ENCODE results near the gene PTPRG.

DNA sequence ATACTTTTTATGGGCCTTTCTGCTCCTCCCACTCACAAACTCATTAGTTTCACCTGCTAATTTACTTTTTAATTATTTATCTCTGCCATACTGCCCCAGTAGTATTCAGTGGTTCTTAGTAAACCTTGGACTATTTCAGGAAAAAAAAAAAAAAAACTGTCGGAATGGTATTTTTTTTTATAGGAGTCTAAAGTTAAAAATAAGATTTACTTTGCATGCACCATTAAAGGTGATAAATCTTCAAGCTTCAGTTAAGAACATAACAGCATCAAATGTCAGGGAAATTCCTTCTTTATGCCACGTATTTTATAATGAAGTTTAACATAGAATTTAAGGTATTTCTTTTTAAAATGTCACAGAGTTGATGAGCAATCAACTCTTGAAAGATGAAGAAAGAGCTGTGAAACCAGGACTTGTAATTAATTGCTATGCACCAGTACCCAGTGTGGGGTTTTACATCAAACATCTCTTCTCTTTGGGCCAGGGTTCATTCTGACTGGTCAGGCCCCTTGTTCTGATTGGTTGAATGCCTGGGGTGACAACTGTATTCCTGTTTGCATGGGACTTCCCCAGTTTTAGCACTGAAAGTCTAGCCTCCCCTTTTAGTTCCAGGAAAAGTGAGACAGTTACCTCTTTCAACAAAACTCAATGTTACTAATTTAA lies 40.3 kb upstream of the PTPRG start:
- no peak for TF ChIP-seq RAD21 (IDR thresholded peaks at IDR 0.05; ENCODE audit: low read depth)
- no peak for TF ChIP-seq TAF1 (IDR thresholded peaks at IDR 0.05; ENCODE audit: low read depth)
- TF ChIP-seq YY1 (IDR thresholded peaks at IDR 0.05; ENCODE audit: low read depth), result no peak
